ENCODE data around the gene TOP1. TPM values are rescaled to one million over a fixed set of nuclear protein-coding genes. Genes with fewer than 3 reads are reported as not detected.

TOP1 gene
- polyA plus RNA-seq, 2 of the 4 experiments (the other 2 are of a cell fraction) = 20.8 to 70.6 TPM

- TF ChIP-seq REST (IDR thresholded peaks at IDR 0.05) = no peak
- TF ChIP-seq CHD4 (IDR thresholded peaks at IDR 0.05; ENCODE audit: borderline replicate concordance) = no peak
- TF ChIP-seq JUNB (IDR thresholded peaks at IDR 0.05) = no peak
- no peak for TF ChIP-seq FOSL2 (IDR thresholded peaks at IDR 0.05)
- no peak for TF ChIP-seq FOSL2 (CRISPR knock-in tag; IDR thresholded peaks at IDR 0.05)
Measured at GRCh38 chr20:41118632-41119031, 90.0 kb downstream of the TOP1 start (continued).

- WGBS (ENCODE audit: missing lambda C conversion rate) = 64% methylated on average over 7 of the region's 7 CpGs
- H3K27ac ChIP-seq = no peak overlapping the region
- ChIA-PET CTCF (interaction anchor here (1.1 to 7.3 kb wide), 4 partner anchors 14 to 150 kb away, joined by 3 to 54 read pairs (median 4); no protein-coding TSS in a partner anchor), POLR2A (no interaction called here)
- H3K4me1 ChIP-seq = peaks cover 16% of the 10 kb centered on the region; the same call in 2 of the 3 replicates
- H3K9me3 ChIP-seq = no peaks in the 10 kb centered on the region
- TF ChIP-seq, protein P1, sequence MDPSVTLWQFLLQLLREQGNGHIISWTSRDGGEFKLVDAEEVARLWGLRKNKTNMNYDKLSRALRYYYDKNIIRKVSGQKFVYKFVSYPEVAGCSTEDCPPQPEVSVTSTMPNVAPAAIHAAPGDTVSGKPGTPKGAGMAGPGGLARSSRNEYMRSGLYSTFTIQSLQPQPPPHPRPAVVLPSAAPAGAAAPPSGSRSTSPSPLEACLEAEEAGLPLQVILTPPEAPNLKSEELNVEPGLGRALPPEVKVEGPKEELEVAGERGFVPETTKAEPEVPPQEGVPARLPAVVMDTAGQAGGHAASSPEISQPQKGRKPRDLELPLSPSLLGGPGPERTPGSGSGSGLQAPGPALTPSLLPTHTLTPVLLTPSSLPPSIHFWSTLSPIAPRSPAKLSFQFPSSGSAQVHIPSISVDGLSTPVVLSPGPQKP (IDR thresholded peaks at IDR 0.05; ENCODE audit: low read depth, low read length) = no peak
- TF ChIP-seq POLR2AphosphoS2 (conservative IDR thresholded peaks at IDR 0.05; ENCODE audit: low read length) (no peak), EHF (CRISPR knock-in tag; IDR thresholded peaks at IDR 0.05) (no peak), CEBPB (IDR thresholded peaks at IDR 0.05) (no peak), EP300 (IDR thresholded peaks at IDR 0.05) (no peak), ATOH8 (CRISPR knock-in tag; IDR thresholded peaks at IDR 0.05; ENCODE audit: low read depth) (no peak), EHMT2 (IDR thresholded peaks at IDR 0.05; ENCODE audit: low read depth) (no peak), RFX5 (IDR thresholded peaks at IDR 0.05) (no peak), USF2 (IDR thresholded peaks at IDR 0.05) (no peak)
- TF ChIP-seq, protein P2, sequence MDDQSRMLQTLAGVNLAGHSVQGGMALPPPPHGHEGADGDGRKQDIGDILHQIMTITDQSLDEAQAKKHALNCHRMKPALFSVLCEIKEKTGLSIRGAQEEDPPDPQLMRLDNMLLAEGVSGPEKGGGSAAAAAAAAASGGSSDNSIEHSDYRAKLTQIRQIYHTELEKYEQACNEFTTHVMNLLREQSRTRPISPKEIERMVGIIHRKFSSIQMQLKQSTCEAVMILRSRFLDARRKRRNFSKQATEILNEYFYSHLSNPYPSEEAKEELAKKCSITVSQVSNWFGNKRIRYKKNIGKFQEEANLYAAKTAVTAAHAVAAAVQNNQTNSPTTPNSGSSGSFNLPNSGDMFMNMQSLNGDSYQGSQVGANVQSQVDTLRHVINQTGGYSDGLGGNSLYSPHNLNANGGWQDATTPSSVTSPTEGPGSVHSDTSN (IDR thresholded peaks at IDR 0.05) = no peak
- H3K4me3 ChIP-seq = no peak overlapping the region
- ATAC-seq (0 out of 6 replicates have a peak, but pooled peaks of 1 of the 2 experiments have one; percentile 26), DNase-seq (ENCODE audit: low read depth in 1 of 2, low spot score in 1 of 2) (no peak), FAIRE-seq (no peak)
- no peak overlapping the region for H3K4me2 ChIP-seq
Measured at GRCh38 chr20:41119614-41120561, 91.3 kb downstream of the TOP1 start.

Data from A549 (cell line).